ENCODE measurements around the gene MS4A8. TPM values are rescaled to one million over a fixed set of nuclear protein-coding genes. Genes with fewer than 3 reads are reported as not detected.
"Not testable (repeated sequence)": the region's sequence is repeated elsewhere in the genome, so short reads cannot be mapped to it uniquely, and the experiment has no call there.

Gene MS4A8
- polyA plus RNA-seq, 1 donor: 8.0 TPM

DNA sequence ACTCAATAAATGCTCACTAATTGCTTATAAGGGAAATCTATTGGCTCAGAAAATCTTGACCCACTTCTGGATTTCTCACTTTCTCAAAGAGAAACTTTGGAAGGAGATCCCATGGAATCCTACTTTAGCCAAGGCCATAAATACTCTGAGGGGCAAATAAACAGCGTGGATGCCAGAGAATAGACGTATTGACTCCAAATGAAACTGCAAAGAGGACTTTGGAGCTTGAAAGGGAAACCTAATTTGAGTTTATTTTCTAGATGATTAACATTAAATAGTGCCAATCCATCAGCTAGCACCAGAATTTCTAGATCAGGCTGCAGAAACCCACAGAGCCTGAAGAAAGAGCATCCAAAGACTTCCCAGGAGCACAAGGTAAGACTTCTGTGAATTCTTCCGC lies 25.0 kb downstream of the MS4A8 start, which contains the start of gene MS4A18:
MS4A18 (plus strand) TSS at position 301 of the 400 bp plus-strand sequence.
- DNase-seq (ENCODE audit: low read depth): no peak

DNA sequence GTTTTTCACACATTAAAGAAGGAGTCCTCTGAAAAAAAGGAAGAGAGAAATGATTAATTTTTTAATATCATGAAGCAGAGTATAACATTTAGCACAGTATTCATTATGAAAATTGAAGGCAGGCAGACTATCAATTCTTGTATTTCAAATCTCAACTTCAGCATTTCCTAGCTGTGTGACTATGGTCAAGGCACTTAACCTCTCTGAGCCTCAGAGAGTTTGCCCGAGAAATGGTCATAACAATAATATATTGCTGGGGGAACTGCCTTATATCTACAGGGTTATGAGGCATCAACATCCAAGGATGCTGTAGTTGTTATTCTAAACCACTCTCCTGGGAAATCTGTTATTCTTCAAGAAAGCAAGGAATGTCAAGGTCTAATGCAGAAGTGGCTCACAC lies 26.2 kb downstream of the MS4A8 start:
- DNase-seq (ENCODE audit: low read depth): no peak

DNA sequence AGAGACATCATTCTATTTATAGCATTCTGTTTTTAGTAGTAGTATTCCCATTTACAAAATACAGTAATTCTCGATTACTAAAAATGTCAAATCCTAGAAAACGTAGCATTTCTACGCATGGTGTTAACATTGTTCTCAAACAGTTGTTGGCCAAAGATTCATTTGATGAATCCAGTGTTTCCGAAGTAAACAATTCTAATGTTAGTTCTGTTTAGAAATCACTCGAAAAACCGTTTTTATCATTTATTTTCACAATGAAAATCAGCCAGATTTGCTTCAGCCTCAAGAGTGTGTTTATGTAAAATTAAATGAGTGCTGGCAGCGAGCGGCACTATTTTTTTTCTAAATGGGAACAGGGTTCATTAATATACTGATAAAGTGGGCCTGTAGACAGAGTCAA lies 32.2 kb downstream of the MS4A8 start:
- DNase-seq (ENCODE audit: low read depth): no peak

DNA sequence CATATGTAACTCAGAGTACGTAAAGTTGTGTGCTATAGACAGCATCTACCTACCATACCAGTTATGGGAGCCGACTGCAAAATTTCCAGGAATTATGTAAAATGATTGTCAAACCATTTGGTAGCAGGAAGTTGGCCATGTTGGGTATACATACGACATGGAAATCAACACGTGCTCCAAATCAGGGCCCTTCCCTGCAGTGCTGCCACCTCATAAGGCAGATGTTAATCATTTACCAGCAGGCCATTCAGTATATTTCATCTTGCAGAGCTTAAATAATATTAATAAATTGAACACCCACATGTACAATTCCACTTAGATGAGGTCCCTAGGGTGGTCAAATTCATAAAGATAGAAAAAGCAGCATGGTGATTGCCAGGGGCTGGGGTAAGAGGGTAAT lies 34.9 kb downstream of the MS4A8 start:
- DNase-seq (ENCODE audit: low read depth): no peak

DNA sequence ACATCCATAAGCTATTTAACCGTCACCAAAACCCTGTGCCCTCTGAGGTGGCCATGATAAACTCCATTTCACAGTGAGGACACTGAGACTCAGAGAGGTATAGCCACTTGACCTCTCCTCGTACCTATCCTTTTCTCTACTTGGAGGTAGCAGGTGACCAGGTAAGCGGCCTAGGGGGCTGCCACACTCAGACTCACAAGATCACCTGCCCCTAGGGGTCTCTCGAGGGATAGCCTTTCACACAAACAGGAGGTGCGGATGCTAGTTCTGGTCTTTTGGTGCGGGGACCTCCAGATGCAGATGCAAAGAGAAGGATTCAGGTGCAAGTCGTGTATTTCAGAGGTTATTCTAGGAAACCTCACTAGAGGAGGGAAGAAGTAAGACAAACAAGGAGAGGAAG lies 39.7 kb downstream of the MS4A8 start:
- no peak for DNase-seq (ENCODE audit: low read depth)

DNA sequence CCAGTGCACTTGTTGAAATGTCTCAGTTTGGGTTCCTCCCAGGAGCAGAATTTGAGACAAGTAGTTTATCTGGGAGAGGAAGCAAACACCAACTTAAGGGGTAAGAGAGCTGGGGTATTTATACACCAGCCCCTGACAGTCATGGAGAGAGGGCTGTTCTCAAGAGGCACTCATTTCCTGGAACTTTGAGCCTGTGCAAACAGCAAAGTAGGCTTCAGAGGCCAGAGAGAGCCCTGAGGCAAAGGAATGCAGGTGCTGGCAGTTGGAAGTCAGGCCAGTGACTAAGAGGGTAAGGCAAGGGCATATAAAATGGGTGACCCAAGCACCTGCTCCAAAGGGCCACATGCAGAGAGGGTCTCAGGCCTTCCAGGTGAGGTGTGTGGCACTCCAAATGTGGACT lies 41.2 kb downstream of the MS4A8 start:
- DNase-seq (ENCODE audit: low read depth): no peak

DNA sequence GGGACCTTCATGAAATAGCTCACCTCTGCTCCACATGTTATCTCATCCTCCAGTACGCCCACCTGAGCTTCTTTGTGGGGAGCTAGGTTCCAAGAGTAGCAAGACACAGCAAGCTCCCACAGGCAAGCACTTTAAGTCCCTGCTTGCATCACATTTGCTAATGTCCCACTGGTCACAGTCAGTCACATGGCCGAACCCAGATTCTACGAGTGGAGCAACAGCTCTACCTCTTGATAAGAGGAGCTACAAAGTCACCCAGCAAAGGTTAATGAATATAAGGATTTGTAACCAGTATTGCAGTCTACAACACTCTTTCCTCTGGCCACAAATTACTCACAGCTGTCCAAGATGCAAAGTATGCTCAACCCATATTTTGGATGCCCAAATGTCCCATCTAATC lies 42.0 kb downstream of the MS4A8 start:
- no peak for DNase-seq (ENCODE audit: low read depth)

DNA sequence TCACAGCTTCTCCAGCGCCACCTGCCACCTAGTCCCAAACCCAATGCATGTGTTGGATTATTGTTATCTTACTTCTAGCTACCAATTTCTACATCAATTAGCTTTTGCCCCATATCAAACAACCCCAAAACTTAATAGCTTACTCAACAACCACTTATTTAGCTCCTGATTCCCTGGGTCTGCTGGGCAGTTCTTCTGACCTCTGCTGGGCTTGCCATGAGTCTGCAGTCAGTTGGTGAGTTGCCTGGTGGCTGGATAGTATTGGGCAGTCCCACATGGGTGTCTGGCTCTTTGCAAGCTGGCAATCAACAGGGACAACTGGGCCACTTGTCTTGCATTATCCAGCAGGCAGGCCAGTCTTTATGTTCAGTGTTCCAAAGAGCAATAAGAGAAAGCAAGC lies 43.6 kb downstream of the MS4A8 start:
- no peak for DNase-seq (ENCODE audit: low read depth)

DNA sequence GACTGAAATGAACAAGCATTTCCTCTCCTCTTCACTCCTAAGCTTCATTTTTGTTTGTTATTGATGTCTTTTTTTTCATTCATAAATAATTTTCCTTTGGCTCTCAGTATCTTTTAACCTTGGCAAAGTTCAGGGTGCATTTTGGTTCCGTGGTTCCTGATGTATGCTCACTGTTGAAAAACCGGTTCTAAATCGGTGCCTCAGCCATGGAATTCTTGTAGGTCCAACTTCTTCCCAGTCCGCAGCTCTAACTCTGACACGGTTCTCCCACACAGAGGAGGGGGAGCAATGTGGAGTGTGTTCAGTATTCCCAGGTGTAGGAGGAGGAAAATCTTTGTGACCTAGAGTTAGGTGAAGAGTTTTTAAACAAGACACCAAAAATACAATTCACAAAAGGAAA lies 44.7 kb downstream of the MS4A8 start:
- no peak for DNase-seq (ENCODE audit: low read depth)

DNA sequence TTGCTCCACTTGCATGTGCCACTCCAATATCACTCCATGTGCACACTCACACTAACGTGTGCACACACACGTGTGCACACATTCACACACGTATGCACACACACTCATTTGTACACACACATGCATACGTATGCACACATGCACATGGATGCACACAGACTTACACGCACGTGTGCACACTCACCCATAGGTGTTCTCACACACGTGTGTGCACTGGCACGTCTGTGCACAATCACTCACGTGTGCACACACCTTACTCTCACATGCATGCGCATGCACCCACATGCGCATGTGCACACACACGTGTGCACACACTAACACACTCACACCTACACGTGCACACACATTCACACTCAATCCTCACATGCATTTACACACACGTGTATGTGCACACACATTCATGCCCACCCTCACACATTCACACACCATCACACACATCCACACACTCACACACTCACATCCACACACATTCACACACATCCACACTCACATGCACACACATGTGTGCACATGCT lies 48.0 kb downstream of the MS4A8 start:
- DNase-seq (ENCODE audit: low read depth): no peak

DNA sequence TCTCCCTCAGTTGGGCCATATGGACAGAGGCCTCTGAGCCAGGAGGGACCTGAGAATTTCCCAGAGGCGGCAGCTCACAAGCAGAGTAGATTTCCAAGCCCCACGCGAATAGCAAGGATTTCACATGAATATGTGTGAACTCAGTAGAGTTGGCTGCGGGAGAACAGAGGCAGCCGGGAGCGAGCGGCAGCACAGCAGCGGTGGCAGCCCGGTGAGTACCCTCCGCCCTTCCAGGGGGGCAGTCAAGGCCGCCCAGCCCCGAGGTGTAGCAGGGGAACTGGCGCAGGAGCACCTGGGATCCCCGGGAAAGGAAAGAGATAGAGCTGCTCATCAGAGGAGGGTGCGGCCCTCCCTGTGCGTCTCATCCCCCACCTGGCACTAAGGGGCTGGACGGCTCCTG lies 48.8 kb downstream of the MS4A8 start:
- no peak for DNase-seq (ENCODE audit: low read depth)

DNA sequence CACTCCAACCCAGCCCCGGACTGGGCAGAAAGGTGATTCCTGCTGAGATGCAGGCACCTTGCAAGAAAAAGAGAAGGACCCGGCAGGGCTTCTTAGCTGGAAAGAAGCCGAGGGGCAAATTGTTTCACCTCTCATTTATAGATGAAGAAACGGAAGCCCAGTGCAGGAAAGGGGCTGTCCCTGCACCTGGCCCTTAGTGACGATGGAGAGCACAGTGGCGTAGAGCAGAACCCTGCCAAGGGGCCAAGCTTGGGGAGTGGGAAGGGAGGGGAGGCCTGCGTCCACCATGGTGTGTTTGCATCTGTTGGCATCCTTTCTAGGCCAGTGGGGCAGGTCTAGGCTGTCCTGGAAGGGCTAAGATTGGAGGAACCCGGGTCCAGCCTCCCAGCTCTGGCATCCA lies 49.4 kb downstream of the MS4A8 start:
- DNase-seq (ENCODE audit: low read depth): no peak

DNA sequence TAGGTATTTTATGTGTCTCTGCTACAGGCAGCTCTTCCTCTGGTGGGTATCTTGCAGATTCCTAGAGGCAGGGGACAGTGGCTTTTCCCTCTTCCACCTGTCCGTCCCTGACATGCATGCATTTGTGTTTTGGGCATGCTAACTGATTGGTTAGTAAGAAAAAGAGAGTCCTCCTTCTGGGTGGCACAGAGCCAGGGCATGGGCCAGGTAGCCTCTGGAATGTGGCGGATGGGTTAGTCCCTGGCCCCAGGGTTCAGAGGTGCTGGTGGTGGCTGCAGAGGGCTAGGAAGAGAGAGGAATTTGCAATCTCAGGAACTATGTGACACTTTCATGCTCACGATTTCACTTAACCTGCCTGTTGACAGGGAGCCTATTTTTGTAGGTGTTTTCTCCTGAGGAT lies 51.5 kb downstream of the MS4A8 start:
- no peak for DNase-seq (ENCODE audit: low read depth)

DNA sequence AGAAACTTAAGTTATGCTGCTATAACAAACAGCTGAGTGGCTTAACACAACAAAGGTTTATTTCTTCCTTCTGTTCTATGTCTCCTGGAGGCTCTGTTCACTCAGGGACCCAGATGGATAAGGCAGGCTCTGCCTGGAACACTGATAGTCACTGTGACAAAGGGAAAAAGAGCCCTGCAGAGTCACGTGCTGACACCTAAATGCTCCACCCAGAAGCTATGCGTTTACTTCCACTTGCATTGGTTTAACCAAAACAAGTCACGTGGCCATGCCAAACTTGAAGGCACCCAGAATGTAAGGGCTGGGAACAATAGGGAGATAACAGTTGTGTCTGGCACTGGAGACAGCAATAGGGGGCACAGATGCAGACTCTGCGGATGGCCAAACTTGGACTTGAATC lies 53.9 kb downstream of the MS4A8 start:
- DNase-seq (ENCODE audit: low read depth): no peak

DNA sequence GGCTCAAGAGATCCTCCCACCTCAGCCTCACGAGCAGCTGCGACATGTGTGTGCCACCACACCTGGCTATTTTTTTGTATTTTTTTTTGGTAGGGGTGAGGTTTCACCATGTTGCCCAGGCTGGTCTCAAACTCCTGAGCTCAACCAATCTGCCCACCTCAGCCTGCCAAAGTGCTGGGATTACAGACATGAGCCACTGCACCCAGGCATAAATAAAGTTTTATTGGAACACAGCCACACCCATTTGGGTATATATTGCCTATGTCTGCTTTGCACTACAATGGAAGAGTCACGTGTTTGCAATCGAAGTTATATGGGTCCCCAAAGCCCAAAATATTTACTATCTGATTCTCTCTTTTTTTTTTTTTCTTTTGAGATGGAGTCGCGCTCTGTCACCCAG lies 55.5 kb downstream of the MS4A8 start:
- no peak for DNase-seq (ENCODE audit: low read depth)

DNA sequence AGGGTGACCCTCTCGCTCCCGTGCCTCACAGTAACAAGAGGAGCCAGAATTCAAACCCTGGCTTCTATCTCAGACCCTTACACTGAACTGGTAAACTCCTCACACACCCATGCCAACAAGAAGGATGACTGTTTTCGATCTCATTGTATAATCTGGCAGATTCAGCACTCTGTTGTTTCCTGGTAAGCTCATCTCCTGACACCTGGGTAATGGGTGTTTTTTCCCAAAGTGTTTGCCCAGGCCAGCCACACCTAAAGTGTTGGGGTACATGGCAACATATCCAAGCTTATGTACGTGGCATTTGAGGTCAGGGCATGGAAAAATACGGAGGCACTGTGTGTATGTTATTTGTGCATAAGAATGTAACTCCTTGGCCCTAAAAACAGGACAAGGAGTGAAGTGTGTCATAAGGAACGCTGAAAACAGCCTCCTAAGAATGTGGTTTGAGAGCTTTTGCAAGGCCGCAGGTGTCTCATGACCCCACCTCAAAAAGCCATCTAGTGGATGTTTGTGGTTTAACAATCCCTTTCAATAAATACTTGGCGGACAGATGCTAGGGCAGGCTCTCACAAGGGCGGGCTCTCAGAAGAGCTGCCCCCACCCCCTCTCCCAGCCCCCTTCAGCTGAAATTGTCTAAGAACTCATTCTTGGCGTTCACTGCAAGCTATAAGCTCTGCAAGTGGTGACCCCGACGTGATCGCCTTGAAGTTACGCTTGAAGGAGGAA lies 57.1 kb downstream of the MS4A8 start, which contains the start of gene MS4A15:
MS4A15 (plus strand) TSS at position 561 of the 726 bp plus-strand sequence. CDS start 6,867 bp downstream, outside the sequence.
- no peak for DNase-seq (ENCODE audit: low read depth)

DNA sequence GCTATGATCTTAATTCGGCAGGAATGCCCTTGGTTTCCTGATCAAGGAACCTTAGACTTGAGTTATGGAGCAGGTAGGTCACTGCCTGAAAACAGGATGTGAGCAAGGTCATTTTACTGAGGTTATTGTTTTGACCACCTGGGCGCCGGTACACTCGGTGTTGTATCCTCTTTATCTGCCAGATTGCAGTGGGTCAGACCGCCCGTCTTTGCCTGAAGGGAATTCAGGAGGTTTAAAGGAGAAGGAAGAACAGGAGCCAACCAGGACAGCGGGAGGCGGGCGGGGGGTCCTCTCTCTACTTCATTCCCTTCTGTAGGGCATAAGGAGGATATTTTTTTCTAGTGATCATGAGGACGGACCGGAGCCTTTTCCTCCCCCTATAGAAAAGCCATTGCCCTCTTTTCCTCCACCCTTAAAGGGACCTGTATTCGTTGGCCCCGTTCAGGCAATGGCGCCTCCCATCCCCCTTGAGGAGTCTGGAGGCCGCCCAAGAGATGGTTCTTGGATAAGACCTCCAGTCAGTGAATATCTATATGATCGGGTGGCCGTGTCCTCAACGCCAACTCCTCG lies 57.9 kb downstream of the MS4A8 start:
- no peak for DNase-seq (ENCODE audit: low read depth)

DNA sequence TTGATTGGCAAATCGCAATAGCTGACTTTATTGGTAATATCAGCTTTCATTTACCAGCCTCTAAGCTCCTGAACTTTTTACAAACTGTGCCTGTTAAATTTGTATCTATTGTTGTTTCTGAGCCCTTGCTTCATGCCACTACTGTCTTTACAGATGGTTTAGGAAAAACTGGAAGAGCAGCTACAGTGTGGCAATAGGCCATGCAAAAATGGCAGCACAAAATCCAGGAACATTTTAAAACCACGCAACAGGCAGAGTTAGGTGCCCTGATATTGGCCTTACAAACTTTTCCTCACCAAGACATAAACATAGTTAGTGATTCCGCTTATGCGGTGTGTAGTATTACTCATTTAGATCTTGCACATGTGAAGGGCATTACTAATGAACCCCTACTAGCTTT lies 59.3 kb downstream of the MS4A8 start:
- DNase-seq (ENCODE audit: low read depth): not testable (repeated sequence)

DNA sequence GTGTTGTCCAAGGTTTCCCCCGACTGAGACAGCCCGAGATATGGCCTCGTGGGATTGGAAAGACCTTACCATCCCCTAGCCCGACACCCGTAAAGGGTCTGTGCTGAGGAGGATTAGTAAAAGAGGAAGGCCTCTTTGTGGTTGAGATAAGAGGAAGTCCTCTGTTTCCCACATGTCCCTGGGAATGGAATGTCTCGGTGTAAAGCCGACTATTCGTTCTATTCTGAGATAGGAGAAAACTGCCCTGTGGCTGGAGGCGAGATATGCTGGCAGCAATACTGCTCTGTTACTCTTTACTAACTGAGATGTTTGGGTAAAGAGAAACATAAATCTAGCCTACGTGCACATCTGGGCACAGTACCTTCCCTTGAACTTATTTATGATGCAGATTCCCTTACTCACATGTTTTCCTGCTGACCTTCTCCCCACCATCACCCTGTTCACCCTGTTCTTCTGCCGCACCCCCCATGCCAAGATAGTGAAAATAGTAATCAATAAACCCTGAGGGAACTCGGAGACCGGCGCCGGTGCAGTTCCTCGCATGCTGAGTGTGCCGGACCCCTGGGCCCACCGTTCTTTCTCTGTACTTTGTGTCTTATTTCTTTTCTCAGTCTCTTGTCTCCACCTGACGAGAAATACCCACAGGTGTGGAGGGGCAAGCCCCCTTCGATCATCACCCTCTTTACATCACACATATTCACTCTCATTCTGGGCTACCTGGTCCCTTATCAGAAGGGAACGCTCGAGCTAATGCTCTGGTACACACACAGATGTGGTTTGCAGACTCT lies 60.2 kb downstream of the MS4A8 start:
- not testable (repeated sequence) for DNase-seq (ENCODE audit: low read depth)

DNA sequence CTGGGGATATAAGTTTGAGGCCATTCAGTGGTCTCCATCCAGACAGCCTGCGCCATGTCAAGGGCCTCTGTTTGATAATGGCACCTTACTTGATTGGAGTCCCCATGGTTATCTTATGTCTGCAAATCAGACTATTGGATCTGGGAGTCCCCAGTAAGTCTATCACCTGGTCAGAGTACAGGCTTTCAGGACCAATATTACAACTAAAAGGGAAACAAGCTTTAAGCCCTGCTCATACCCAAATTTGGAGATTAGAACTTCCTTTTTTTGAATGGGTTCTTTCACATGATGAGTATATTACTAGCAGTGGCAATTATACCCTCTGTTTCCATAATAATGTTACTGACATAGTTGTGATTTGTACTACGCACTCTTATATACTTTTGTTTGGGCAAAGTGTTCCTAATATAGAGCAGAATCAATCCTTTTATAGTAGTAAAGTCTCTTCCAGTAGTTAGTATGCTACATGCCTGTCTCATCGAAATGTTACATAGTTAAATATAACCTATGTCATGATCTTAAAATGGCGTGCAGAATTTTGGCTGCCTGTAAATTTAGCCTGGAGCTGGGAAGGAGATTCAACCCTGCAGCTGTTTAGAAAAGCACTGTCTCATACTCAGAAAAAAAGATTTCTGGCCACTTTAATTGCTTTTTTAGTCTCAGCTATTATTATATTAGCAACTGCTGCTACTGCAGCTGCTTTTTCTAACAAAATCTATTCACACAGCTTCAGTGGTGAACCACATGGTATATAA lies 62.2 kb downstream of the MS4A8 start:
- peak; percentile 38 for DNase-seq (ENCODE audit: low read depth)

DNA sequence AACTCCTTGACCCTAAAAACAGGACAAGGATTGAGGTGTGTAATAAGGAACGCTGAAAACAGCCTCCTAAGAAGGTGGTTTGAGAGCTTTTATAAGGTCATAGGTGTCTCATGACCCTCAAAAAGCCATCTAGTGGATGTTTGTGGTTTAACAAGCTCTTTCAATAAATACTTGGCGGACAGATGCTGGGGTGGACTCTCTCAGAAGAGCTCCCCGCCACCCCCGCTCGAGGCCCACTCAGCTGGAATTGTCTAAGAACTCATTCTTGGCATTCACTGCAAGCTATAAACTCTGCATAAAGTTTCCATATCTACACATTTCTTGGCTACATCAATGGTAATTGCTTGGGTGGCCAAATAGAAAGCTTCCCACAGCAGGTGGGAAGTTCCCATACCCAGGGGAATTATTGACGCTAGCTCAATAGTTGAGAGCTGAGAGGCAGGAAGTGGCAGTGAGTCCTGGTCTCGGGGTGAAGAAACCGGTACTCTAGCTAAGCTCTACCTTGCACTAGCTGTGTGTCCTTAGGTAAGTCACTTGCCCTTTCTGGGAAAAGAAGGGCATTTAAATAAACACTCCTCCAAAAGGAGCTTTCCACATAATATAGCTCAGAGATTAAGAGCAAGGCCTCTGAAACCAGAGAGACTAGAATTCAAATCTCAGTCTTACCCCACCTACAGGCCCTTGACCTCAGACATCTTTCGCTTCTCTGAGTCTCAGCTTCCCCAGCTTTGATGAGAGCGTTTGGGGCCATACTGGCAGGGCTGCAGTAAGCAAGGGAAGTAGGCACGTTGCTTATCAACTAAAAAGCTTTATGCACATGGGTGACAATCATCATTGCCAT lies 63.7 kb downstream of the MS4A8 start:
- peak; percentile 46 for DNase-seq (ENCODE audit: low read depth)

Measured in forelimb muscle (tissue), 1 donor.